Activated CD8-positive, alpha-beta memory T cell treated with anti-CD3 and anti-CD28 coated beads for 36 hours (primary cell): ENCODE measurements around the gene GALNT11. TPM values are rescaled to one million over a fixed set of nuclear protein-coding genes. Genes with fewer than 3 reads are reported as not detected.

ENCODE experiments used
- CTCF ChIA-PET: fragments of 350-600 bp; sonication (Branson Sonifier 250); formaldehyde crosslinking; loops from one replicate; lab custom pipeline; 2021; ENCODE audit warnings: antibody characterized with exemption; lab: Charles Lee
- POLR2A ChIA-PET: fragments of 350-600 bp; sonication (Branson Sonifier 250); formaldehyde crosslinking; loops from one replicate; lab custom pipeline; 2021; ENCODE audit warnings: antibody characterized with exemption; lab: Charles Lee
- total RNA-seq, 2 experiments: library from RNA; stranded (reverse); gene quantifications; one replicate each; pipeline ENCODE4 v1.2.3, GENCODE V29; 2021

GALNT11 gene
- total RNA-seq, 2 experiments from 2014 or later = 18.0 to 21.8 TPM

- CTCF ChIA-PET = no interaction called here
Measured at GRCh38 chr7:152133804-152134203, 108.3 kb downstream of the GALNT11 start.

GRCh38 chr7:152136686-152137085, 111.2 kb downstream of the GALNT11 start:
- POLR2A ChIA-PET = no interaction called here
- CTCF ChIA-PET = no interaction called here

More at GRCh38 chr7:152133804-152134203, 108.3 kb downstream of the GALNT11 start:
- POLR2A ChIA-PET = no interaction called here

GRCh38 chr7:152137476-152138025, 112.1 kb downstream of the GALNT11 start:
- CTCF ChIA-PET = no interaction called here
- POLR2A ChIA-PET = no interaction called here

- ChIA-PET POLR2A (no interaction called here), CTCF (no interaction called here)
Measured at GRCh38 chr7:152140067-152140466, 114.6 kb downstream of the GALNT11 start.

GRCh38 chr7:152140560-152140959, 115.1 kb downstream of the GALNT11 start:
- CTCF ChIA-PET = no interaction called here
- POLR2A ChIA-PET = no interaction called here

- ChIA-PET POLR2A (no interaction called here), CTCF (no interaction called here)
Measured at GRCh38 chr7:152142976-152143595, 117.6 kb downstream of the GALNT11 start.

- CTCF ChIA-PET = interaction anchor here (0.6 kb wide), 1 partner anchor 200 kb away, joined by 6 read pairs; no protein-coding TSS in a partner anchor
- POLR2A ChIA-PET = interaction anchor here (0.6 kb wide), 1 partner anchor 9 kb away, joined by 4 read pairs; no protein-coding TSS in a partner anchor
Measured at GRCh38 chr7:152144557-152145245, 119.2 kb downstream of the GALNT11 start.

- ChIA-PET CTCF (interaction anchor here (0.9 kb wide), 1 partner anchor 14 kb away, joined by 4 read pairs; no protein-coding TSS in a partner anchor), POLR2A (no interaction called here)
Measured at GRCh38 chr7:152145853-152146466, 120.5 kb downstream of the GALNT11 start.

GRCh38 chr7:152148706-152149105, 123.2 kb downstream of the GALNT11 start:
- POLR2A ChIA-PET = no interaction called here
- CTCF ChIA-PET = no interaction called here

GRCh38 chr7:152149363-152149762, 123.9 kb downstream of the GALNT11 start:
- POLR2A ChIA-PET = no interaction called here
- CTCF ChIA-PET = no interaction called here

GRCh38 chr7:152152267-152152666, 126.8 kb downstream of the GALNT11 start:
- ChIA-PET CTCF (no interaction called here), POLR2A (no interaction called here)

GRCh38 chr7:152158801-152159587, 133.5 kb downstream of the GALNT11 start:
- POLR2A ChIA-PET = no interaction called here
- CTCF ChIA-PET = no interaction called here

- ChIA-PET POLR2A (no interaction called here), CTCF (no interaction called here)
Measured at GRCh38 chr7:152161171-152161570, 135.7 kb downstream of the GALNT11 start.

- POLR2A ChIA-PET = no interaction called here
Measured at GRCh38 chr7:152162287-152162686, 136.8 kb downstream of the GALNT11 start.

More at GRCh38 chr7:152162287-152162686, 136.8 kb downstream of the GALNT11 start:
- CTCF ChIA-PET = no interaction called here

Other genes with a start within 250 kb of the GALNT11 start
- gene PRKAG2, start 148.6 kb upstream of the GALNT11 start, total RNA-seq = 10 to 100 TPM; 23.6 to 24.8 TPM
- gene GALNTL5, start 69.2 kb upstream of the GALNT11 start, total RNA-seq = not detected